Activated CD8-positive, alpha-beta T cell treated with anti-CD3 and anti-CD28 coated beads, Interleukin-2, amount 10 ng/mL, durations not matched to agents 7 days and 5 days (primary cell): ENCODE results near the gene GGT6. TPM values are rescaled to one million over a fixed set of nuclear protein-coding genes. Genes with fewer than 3 reads are reported as not detected.
A peak's percentile ranks its signal among the peaks of the same experiment; 100 is the strongest.
"Not testable (repeated sequence)": the region's sequence is repeated elsewhere in the genome, so short reads cannot be mapped to it uniquely, and the experiment has no call there.

ENCODE experiments used
- ATAC-seq: fragments of 150-1000 bp; cut with Tn5 transposase; one replicate; pipeline ENCODE4 v1.10.0; 2021; ENCODE audit warnings: moderate library complexity
- CTCF ChIA-PET: fragments of 350-600 bp; sonication (Branson Sonifier 250); formaldehyde crosslinking; loops from one replicate; lab custom pipeline; 2021; ENCODE audit warnings: antibody characterized with exemption; lab: Charles Lee
- POLR2A ChIA-PET: fragments of 350-600 bp; sonication (Branson Sonifier 250); formaldehyde crosslinking; loops from one replicate; lab custom pipeline; 2021; ENCODE audit warnings: antibody characterized with exemption; lab: Charles Lee
- DNase-seq: peaks from one replicate; pipeline ENCODE4 v3.0.0-alpha.2; 2020
- H3K27ac Mint-ChIP-seq: one replicate; pipeline ENCODE4 v1.8.0; 2021; ENCODE audit warnings: mild to moderate bottlenecking, mixed read lengths
- H3K27me3 Mint-ChIP-seq: one replicate; pipeline ENCODE4 v1.8.0; 2021; ENCODE audit warnings: low read depth, mixed read lengths
- H3K36me3 Mint-ChIP-seq: one replicate; pipeline ENCODE4 v1.8.0; 2021; ENCODE audit warnings: low read depth, mixed read lengths
- H3K4me1 Mint-ChIP-seq: one replicate; pipeline ENCODE4 v1.8.0; 2021; ENCODE audit warnings: low read depth, mixed read lengths
- H3K4me3 Mint-ChIP-seq: one replicate; pipeline ENCODE4 v1.8.0; 2021; ENCODE audit warnings: mild to moderate bottlenecking, mixed read lengths
- H3K9me3 Mint-ChIP-seq: one replicate; pipeline ENCODE4 v1.8.0; 2022; ENCODE audit warnings: mixed read lengths; ENCODE audit not compliant: insufficient read depth
- total RNA-seq, 2 experiments: library from RNA; stranded (reverse); gene quantifications; one replicate each; pipeline ENCODE4 v1.2.3, GENCODE V29; 2021

The GGT6 gene
- total RNA-seq, 2 experiments from 2014 or later = not detected

- Mint-ChIP-seq H3K36me3 (no peaks in the 10 kb centered on the region), H3K27me3 (peaks cover 2% of the 10 kb centered on the region), H3K9me3 (no peaks in the 10 kb centered on the region), H3K4me1 (peaks cover 6% of the 10 kb centered on the region), H3K4me3 (no peak overlapping the region), H3K27ac (no peak overlapping the region)
- ChIA-PET CTCF (interaction anchor here (0.9 to 1.2 kb wide), 3 partner anchors 26 to 32 kb away, joined by 3 to 4 read pairs (median 3); no protein-coding TSS in a partner anchor), POLR2A (no interaction called here)
- ATAC-seq = no peak
- no peak for DNase-seq
These were observed 38.6 kb upstream of the GGT6 start for GRCh38 chr17:4598776-4599504.

DNA sequence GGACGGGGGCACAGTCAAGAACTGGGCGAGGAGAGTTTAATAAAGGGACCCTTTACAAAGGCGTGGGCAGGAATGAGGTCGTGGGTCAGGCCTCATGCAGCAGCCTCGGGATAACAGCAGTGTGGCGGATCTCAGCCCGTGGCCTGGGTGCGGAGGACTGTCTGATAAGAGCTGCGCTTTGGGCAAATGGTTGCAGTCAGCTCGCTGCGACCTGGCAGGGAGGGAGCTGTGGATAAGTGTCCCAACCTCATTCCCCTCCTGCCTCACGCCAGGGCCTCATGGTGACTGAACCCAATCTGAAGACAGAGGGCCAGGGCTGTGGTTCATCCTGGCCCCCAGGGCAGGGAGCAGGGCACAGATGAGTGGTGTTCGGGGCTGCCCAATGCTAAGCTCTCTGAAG, 37.6 kb upstream of the GGT6 start:
- no peak for DNase-seq
- ChIA-PET CTCF (interaction anchor here (1.1 to 1.2 kb wide), 2 partner anchors 29 to 31 kb away, joined by 3 to 4 read pairs; no protein-coding TSS in a partner anchor), POLR2A (no interaction called here)
- peaks cover 2% of the 10 kb centered on the region for H3K27me3 Mint-ChIP-seq
- peaks cover 6% of the 10 kb centered on the region for H3K4me1 Mint-ChIP-seq
- H3K36me3 Mint-ChIP-seq = no peaks in the 10 kb centered on the region
- H3K9me3 Mint-ChIP-seq = no peaks in the 10 kb centered on the region
- ATAC-seq = no peak
- H3K4me3 Mint-ChIP-seq = no peak overlapping the region
- H3K27ac Mint-ChIP-seq = no peak overlapping the region

DNA sequence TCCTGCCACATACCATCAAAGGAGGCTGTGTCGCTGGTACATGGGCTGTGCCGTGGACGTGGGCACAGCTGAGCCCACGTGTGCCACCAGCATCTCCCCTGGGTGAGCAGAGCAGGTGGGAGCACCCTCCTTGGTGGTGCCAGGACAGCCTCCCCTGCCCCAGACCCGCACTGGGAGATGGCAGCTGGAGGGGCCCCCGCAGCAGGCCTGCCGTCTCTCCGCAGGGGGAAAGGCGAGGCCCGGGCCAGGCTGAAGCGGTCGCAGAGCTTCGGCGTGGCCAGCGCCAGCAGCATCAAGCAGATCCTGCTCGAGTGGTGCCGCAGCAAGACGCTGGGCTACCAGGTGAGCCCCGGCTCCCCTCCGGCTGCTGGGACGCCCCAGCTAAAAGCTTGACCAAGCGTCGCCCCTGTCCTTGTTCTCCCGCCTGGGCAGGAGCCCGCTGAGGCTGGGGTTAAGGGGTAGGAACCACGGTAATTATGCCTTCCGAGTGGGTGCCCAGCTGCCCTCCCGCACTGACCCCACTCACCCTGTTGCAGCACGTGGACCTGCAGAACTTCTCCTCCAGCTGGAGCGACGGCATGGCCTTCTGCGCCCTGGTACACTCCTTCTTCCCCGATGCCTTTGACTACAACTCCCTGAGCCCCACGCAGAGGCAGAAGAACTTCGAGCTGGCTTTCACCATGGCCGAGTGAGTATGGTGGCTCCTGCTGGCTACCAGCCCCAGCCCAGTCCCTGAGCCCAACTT, 36.4 kb upstream of the GGT6 start:
- ChIA-PET CTCF (no interaction called here), POLR2A (no interaction called here)
- Mint-ChIP-seq H3K4me3 (no peak overlapping the region), H3K27ac (no peak overlapping the region), H3K27me3 (peaks cover 2% of the 10 kb centered on the region), H3K36me3 (no peaks in the 10 kb centered on the region), H3K9me3 (no peaks in the 10 kb centered on the region), H3K4me1 (peaks cover 6% of the 10 kb centered on the region)
- DNase-seq (no peak), ATAC-seq (no peak)

DNA sequence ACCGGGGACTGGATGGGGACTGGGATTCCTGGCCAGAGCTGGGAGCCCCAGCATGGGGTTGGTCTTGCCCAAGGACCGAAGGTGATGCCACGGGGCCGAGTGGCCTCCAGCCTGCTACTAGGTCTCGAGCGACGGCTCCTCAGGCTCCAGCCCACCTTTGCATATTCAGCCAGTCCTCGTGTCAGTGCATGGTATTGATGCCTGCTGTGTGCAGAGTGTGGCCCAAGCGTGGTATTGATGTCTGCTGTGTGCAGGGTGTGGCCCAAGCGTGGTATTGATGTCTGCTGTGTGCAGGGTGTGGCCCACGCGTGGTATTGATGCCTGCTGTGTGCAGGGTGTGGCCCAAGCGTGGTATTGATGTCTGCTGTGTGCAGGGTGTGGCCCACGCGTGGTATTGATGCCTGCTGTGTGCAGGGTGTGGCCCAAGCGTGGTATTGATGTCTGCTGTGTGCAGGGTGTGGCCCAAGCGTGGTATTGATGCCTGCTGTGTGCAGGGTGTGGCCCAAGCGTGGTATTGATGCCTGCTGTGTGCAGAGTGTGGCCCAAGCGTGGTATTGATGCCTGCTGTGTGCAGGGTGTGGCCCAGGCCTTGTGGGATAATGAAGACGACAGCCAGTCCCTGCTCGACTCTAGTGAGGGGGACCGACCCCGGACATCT, 35.4 kb upstream of the GGT6 start:
- not testable (repeated sequence) for H3K27me3 Mint-ChIP-seq, H3K4me1 Mint-ChIP-seq, H3K36me3 Mint-ChIP-seq, H3K9me3 Mint-ChIP-seq, H3K27ac Mint-ChIP-seq, DNase-seq, ATAC-seq, H3K4me3 Mint-ChIP-seq
- POLR2A ChIA-PET = interaction anchor here (0.6 kb wide), 1 partner anchor 162 kb away, joined by 3 read pairs; the partner anchor contains the start of gene SPNS3
- CTCF ChIA-PET = interaction anchor here (0.6 to 1.5 kb wide), 5 partner anchors 26 to 175 kb away, joined by 3 to 4 read pairs (median 3); no protein-coding TSS in a partner anchor

GRCh38 chr17:4594931-4595684, 34.7 kb upstream of the GGT6 start:
- no peaks in the 10 kb centered on the region for H3K9me3 Mint-ChIP-seq
- H3K27me3 Mint-ChIP-seq = no peaks in the 10 kb centered on the region
- DNase-seq (peak; percentile 70), ATAC-seq (peak; percentile 83)
- no peak overlapping the region for H3K4me3 Mint-ChIP-seq
- H3K36me3 Mint-ChIP-seq = no peaks in the 10 kb centered on the region
- POLR2A ChIA-PET = interaction anchor here (0.6 kb wide), 1 partner anchor 162 kb away, joined by 3 read pairs; the partner anchor contains the start of gene SPNS3
- peaks cover 6% of the 10 kb centered on the region for H3K4me1 Mint-ChIP-seq
- H3K27ac Mint-ChIP-seq = peak overlapping the region; percentile 49
- CTCF ChIA-PET = interaction anchor here (0.6 to 1.5 kb wide), 7 partner anchors 25 to 338 kb away, joined by 3 to 4 read pairs (median 3); no protein-coding TSS in a partner anchor

DNA sequence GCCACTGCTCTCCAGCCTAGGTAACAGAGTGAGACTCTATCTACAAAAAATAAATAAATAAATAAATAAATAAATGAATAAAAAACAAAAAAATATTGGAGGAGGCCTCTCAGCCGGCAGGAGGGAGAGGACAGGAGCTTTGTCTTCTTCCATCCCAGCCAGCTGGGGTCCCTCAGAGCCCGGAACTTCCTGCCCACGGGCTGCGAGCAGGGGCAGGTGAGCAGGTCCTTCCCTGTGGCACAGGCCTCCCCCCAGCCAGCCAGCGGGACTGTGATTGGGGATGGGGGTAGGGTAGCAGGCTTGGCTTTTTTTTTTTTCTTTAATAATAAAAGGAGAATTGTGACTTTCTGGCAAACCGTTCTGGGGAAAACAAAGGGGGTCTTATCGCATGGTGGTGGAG, 34.0 kb upstream of the GGT6 start:
- Mint-ChIP-seq H3K4me3 (no peak overlapping the region), H3K27me3 (no peaks in the 10 kb centered on the region), H3K27ac (no peak overlapping the region), H3K4me1 (peaks cover 6% of the 10 kb centered on the region), H3K36me3 (no peaks in the 10 kb centered on the region), H3K9me3 (no peaks in the 10 kb centered on the region)
- DNase-seq (no peak), ATAC-seq (no peak)
- POLR2A ChIA-PET = no interaction called here
- CTCF ChIA-PET = interaction anchor here (0.6 to 1.5 kb wide), 5 partner anchors 24 to 337 kb away, joined by 3 to 4 read pairs (median 3); no protein-coding TSS in a partner anchor

GRCh38 chr17:4593021-4593421, 32.6 kb upstream of the GGT6 start:
- no peak for ATAC-seq

DNA sequence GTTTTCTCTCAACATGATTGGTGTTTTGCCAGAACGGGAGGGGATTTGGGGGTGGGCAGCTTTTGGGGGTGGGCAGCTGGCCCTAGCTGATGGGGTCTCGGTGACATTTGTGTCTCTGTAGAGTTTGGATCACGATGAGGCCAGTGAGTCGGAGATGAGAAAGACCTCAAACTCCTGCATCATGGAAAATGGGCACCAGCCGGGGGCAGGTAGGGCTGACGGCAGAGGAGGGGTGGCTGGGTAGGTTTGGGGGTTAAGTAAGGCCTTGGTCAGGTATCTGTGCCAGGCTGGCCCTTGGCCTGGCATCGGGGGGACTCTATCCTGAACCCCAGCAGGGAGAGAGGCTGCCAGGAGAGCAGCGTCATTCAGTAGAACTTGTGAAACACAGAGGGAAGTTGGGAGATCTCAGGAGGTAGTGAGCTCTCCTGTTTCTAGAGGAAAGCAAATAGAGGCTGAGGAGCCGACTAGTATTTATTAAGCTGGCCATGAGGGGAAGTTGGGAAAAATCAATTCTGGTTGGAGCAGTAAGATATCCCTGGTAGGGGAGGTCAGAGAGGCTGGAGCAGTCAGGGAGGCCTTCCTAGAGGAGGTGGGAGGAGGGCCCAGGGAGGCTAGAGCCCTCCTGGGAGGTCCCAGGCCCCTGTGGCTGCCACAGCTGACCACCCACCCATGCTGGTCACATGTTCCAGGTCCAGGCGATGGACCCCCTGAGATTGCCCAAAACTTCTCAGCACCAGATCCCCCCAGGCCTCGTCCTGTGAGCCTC, 32.0 kb upstream of the GGT6 start:
- H3K4me3 Mint-ChIP-seq = no peak overlapping the region
- no peak overlapping the region for H3K27ac Mint-ChIP-seq
- ChIA-PET POLR2A (no interaction called here), CTCF (interaction anchor here (1.0 kb wide), 1 partner anchor 25 kb away, joined by 3 read pairs; no protein-coding TSS in a partner anchor)
- H3K9me3 Mint-ChIP-seq = no peaks in the 10 kb centered on the region
- no peak for DNase-seq
- H3K27me3 Mint-ChIP-seq = no peaks in the 10 kb centered on the region
- no peaks in the 10 kb centered on the region for H3K36me3 Mint-ChIP-seq
- ATAC-seq = no peak
- peaks cover 6% of the 10 kb centered on the region for H3K4me1 Mint-ChIP-seq

More at GRCh38 chr17:4593021-4593421, 32.6 kb upstream of the GGT6 start:
- no peaks in the 10 kb centered on the region for H3K9me3 Mint-ChIP-seq
- H3K4me3 Mint-ChIP-seq = no peak overlapping the region
- CTCF ChIA-PET = no interaction called here
- H3K4me1 Mint-ChIP-seq = peaks cover 6% of the 10 kb centered on the region
- DNase-seq = no peak
- H3K36me3 Mint-ChIP-seq = no peaks in the 10 kb centered on the region
- no peak overlapping the region for H3K27ac Mint-ChIP-seq
- H3K27me3 Mint-ChIP-seq = no peaks in the 10 kb centered on the region
- POLR2A ChIA-PET = no interaction called here

DNA sequence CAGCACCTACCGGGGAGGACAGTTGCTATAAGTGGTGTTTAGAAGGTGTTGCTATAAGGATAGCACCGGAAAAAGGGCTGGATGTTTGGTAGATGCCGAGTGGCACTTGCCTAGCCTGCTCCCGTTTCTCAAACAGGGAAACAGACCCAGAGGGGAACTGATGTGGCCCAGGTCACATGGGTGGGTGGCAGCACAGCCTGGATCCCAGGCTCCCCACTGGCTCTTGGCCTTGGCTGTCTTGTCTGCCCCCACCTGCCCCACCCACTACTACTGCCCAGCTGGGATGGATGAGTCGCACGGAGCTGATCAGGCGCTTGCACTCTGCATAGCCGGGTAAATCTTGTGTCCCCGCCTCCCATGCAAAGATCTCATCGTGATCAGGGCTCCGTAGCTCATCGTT, 31.2 kb upstream of the GGT6 start:
- ATAC-seq (no peak), DNase-seq (no peak)
- H3K4me1 Mint-ChIP-seq = peaks cover 6% of the 10 kb centered on the region
- no peaks in the 10 kb centered on the region for H3K36me3 Mint-ChIP-seq
- CTCF ChIA-PET = interaction anchor here (1.0 kb wide), 1 partner anchor 25 kb away, joined by 3 read pairs; no protein-coding TSS in a partner anchor
- no peak overlapping the region for H3K4me3 Mint-ChIP-seq
- POLR2A ChIA-PET = no interaction called here
- H3K9me3 Mint-ChIP-seq = no peaks in the 10 kb centered on the region
- peaks cover 5% of the 10 kb centered on the region for H3K27me3 Mint-ChIP-seq
- H3K27ac Mint-ChIP-seq = no peak overlapping the region

DNA sequence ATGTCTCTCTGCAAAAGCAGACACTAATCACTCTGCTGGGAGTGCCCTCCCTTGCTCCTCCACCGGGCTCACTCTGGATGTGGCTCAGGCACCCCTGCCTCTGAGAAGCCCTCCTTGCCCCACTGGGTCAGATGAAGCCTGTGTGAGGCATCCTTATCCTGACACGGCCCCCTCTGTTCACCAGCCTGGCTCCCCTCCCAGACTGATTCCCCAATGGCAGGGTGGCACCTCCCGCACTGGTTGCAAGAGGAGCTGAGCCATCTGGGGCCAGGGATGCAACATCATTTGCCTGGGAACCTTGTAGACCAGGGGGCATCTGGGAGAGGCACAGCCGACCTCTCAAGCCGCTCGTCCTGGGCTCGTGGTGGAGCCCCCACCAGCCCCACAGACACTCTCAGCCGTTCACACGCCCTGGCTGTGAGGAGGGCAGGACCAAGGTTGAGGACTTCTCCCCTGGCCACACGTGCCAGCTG, 30.6 kb upstream of the GGT6 start:
- no peaks in the 10 kb centered on the region for H3K9me3 Mint-ChIP-seq
- H3K4me3 Mint-ChIP-seq = no peak overlapping the region
- POLR2A ChIA-PET = no interaction called here
- ATAC-seq = no peak
- DNase-seq = no peak
- peaks cover 10% of the 10 kb centered on the region for H3K27me3 Mint-ChIP-seq
- H3K4me1 Mint-ChIP-seq = peaks cover 6% of the 10 kb centered on the region
- no peak overlapping the region for H3K27ac Mint-ChIP-seq
- CTCF ChIA-PET = interaction anchor here (1.0 kb wide), 1 partner anchor 24 kb away, joined by 3 read pairs; no protein-coding TSS in a partner anchor
- H3K36me3 Mint-ChIP-seq = no peaks in the 10 kb centered on the region
